ENCODE measurements around the gene CPN2. TPM values are rescaled to one million over a fixed set of nuclear protein-coding genes. Genes with fewer than 3 reads are reported as not detected.

The CPN2 gene
- polyA plus RNA-seq, 1 donor from 2014 or later = not detected

- no peak for TF ChIP-seq EZH2 (IDR thresholded peaks at IDR 0.05; ENCODE audit: borderline replicate concordance, insufficient read depth, low read length, poor library complexity, severe bottlenecking)
Observed at GRCh38 chr3:194314388-194315068, 36.6 kb downstream of the CPN2 start (continued).

GRCh38 chr3:194313560-194314387 lies 37.4 kb downstream of the CPN2 start:
- Histone ChIP-seq H3K36me3 (ENCODE audit: insufficient read depth, low read length) (no peaks in the 10 kb centered on the region), H3K79me2 (replicated peaks; ENCODE audit: insufficient read depth, low read length) (no peaks in the 10 kb centered on the region), H3K4me2 (ENCODE audit: low read length) (no peak overlapping the region), H3K4me3 (ENCODE audit: low read length) (no peak overlapping the region), H3K27ac (ENCODE audit: low read length) (no peak overlapping the region), H3F3A (ENCODE audit: insufficient read depth, low read length, poor library complexity, severe bottlenecking) (no peaks in the 10 kb centered on the region), H3K9me3 (ENCODE audit: low read length) (peaks cover 4% of the 10 kb centered on the region), H3K27me3 (ENCODE audit: insufficient read depth, low read depth, low read length) (peaks cover 9% of the 10 kb centered on the region), H2AFZ (ENCODE audit: low read depth, low read length) (no peak overlapping the region), H3K9me2 (ENCODE audit: insufficient read depth, low read length) (no peaks in the 10 kb centered on the region), H3K9ac (ENCODE audit: low read length) (no peak overlapping the region), H4K20me1 (ENCODE audit: insufficient read depth) (no peaks in the 10 kb centered on the region)
- TF ChIP-seq EZH2 (IDR thresholded peaks at IDR 0.05; ENCODE audit: borderline replicate concordance, insufficient read depth, low read length, poor library complexity, severe bottlenecking) (no peak), EP300 (conservative IDR thresholded peaks at IDR 0.05; ENCODE audit: poor library complexity, severe bottlenecking) (no peak), CTCF (IDR thresholded peaks at IDR 0.05; ENCODE audit: poor library complexity, severe bottlenecking) (no peak), MXI1 (conservative IDR thresholded peaks at IDR 0.05; ENCODE audit: poor library complexity, severe bottlenecking) (no peak), SMC3 (conservative IDR thresholded peaks at IDR 0.05; ENCODE audit: poor library complexity) (no peak), TAF1 (IDR thresholded peaks at IDR 0.05; ENCODE audit: low read depth) (no peak), REST (IDR thresholded peaks at IDR 0.05; ENCODE audit: borderline replicate concordance) (no peak), RAD21 (conservative IDR thresholded peaks at IDR 0.05) (no peak)

- no peak overlapping the region for H3K4me3 ChIP-seq (ENCODE audit: low read length)
- H3K4me2 ChIP-seq (ENCODE audit: low read length) = no peak overlapping the region
- no peak overlapping the region for H3K27ac ChIP-seq (ENCODE audit: low read length)
- no peak overlapping the region for H2AFZ ChIP-seq (ENCODE audit: low read depth, low read length)
- H3K79me2 ChIP-seq (replicated peaks; ENCODE audit: insufficient read depth, low read length) = no peaks in the 10 kb centered on the region
- H4K20me1 ChIP-seq (ENCODE audit: insufficient read depth) = no peaks in the 10 kb centered on the region
- H3F3A ChIP-seq (ENCODE audit: insufficient read depth, low read length, poor library complexity, severe bottlenecking) = no peaks in the 10 kb centered on the region
- H3K27me3 ChIP-seq (ENCODE audit: insufficient read depth, low read depth, low read length) = peaks cover 9% of the 10 kb centered on the region
- H3K36me3 ChIP-seq (ENCODE audit: insufficient read depth, low read length) = no peaks in the 10 kb centered on the region
- H3K9me2 ChIP-seq (ENCODE audit: insufficient read depth, low read length) = no peaks in the 10 kb centered on the region
- H3K9me3 ChIP-seq (ENCODE audit: low read length) = no peaks in the 10 kb centered on the region
- no peak for TF ChIP-seq EZH2 (IDR thresholded peaks at IDR 0.05; ENCODE audit: borderline replicate concordance, insufficient read depth, low read length, poor library complexity, severe bottlenecking)
- TF ChIP-seq REST (IDR thresholded peaks at IDR 0.05; ENCODE audit: borderline replicate concordance) = no peak
- TF ChIP-seq RAD21 (conservative IDR thresholded peaks at IDR 0.05) = no peak
- TF ChIP-seq TAF1 (IDR thresholded peaks at IDR 0.05; ENCODE audit: low read depth) = no peak
- no peak for TF ChIP-seq CTCF (IDR thresholded peaks at IDR 0.05; ENCODE audit: poor library complexity, severe bottlenecking)
- TF ChIP-seq EP300 (conservative IDR thresholded peaks at IDR 0.05; ENCODE audit: poor library complexity, severe bottlenecking) = no peak
- no peak for TF ChIP-seq SMC3 (conservative IDR thresholded peaks at IDR 0.05; ENCODE audit: poor library complexity)
- no peak for TF ChIP-seq MXI1 (conservative IDR thresholded peaks at IDR 0.05; ENCODE audit: poor library complexity, severe bottlenecking)
- no peak for TF ChIP-seq POLR2AphosphoS5 (IDR thresholded peaks at IDR 0.05)
- H3K9ac ChIP-seq (ENCODE audit: low read length) = no peak overlapping the region
Observed at GRCh38 chr3:194312743-194313281, 38.3 kb downstream of the CPN2 start.
